ENCODE results near the gene BSN. TPM values are rescaled to one million over a fixed set of nuclear protein-coding genes. Genes with fewer than 3 reads are reported as not detected.
A peak's percentile ranks its signal among the peaks of the same experiment; 100 is the strongest.

The BSN gene
- total and polyA plus RNA-seq, 2 donors (not counting 1 experiment from before 2014, with no cell fraction given): 0.03 to 0.20 TPM

DNA sequence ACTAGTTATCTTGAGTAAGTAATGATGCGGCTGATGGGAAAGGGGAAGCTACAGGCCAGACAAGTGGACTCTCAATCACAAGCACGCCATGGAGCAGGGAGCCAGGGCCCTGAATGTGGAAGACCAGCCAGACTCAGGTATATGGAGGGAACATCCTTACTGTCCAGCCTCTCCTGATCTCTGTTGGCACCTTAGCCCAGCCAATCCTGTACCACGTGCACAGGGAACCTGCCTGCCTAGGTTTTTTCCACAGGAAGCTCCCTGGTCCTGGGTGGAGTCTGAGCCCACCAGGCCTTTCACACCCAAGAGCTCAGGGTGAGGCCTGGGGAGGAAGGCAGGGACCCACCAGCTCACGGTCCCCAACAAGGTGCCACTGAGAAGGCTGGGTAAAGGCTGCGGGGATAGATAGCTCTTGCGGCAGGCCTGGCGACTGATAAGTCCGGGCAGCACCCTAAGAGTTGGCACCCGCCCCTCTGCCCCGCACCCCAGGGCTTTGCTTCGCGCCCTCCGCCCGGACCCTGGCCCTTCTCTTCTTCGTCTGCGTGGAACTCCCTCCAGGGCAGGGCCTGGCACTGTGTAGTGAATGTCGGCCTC is 118.9 kb downstream of the BSN start:
- Histone ChIP-seq H3K36me3 (replicated peaks in 1 of 2; ENCODE audit: control extremely low read depth in 1 of 2, control insufficient read depth in 1 of 2, extremely low read depth in 1 of 2, insufficient read depth in 2 of 2, low read length in 1 of 2) (peaks cover 0 to 24% of the 10 kb centered on the region in 2 experiments), H3K4me1 (ENCODE audit: control insufficient read depth in 2 of 2, insufficient read depth in 2 of 2, low read length in 2 of 2) (peaks cover 13 to 18% of the 10 kb centered on the region in 2 donors), H3K27ac (ENCODE audit: low read length in 2 of 2) (peak overlapping the region; percentile 86 to 94), H3K9me3 (ENCODE audit: control extremely low read depth in 1 of 3, control insufficient read depth in 2 of 3, insufficient read depth in 1 of 3, low read length in 2 of 3) (peaks cover 0 to 5% (median 0%) of the 10 kb centered on the region in 3 donors), H3K4me2 (replicated peaks; ENCODE audit: low read depth, low read length, poor library complexity, severe bottlenecking) (peak overlapping the region; percentile 92), H2AFZ (ENCODE audit: insufficient read depth, low read depth, low read length, poor library complexity, severe bottlenecking) (peak overlapping the region; percentile 92), H3K79me2 (ENCODE audit: control insufficient read depth, insufficient read depth, low read length) (peaks cover 20% of the 10 kb centered on the region), H3K4me3 (ENCODE audit: control extremely low read depth in 1 of 5, extremely low read depth in 1 of 5, insufficient read depth in 1 of 5, low read depth in 2 of 5, low read length in 4 of 5) (peak overlapping the region; percentile 36 to 84 (median 73)), H3K27me3 (replicated peaks in 1 of 4; ENCODE audit: control extremely low read depth in 1 of 4, control insufficient read depth in 3 of 4, insufficient read depth in 4 of 4, low read length in 3 of 4) (no peaks in the 10 kb centered on the region), H3K9ac (ENCODE audit: low read length) (peak overlapping the region; percentile 77), H4K20me1 (ENCODE audit: control insufficient read depth, insufficient read depth, low read length, poor library complexity, severe bottlenecking) (peaks cover 15% of the 10 kb centered on the region)
- intact Hi-C loops (cut with micrococcal nuclease): loop anchor here (2.0 to 5.0 kb wide), 4 partner anchors 256 to 564 kb away; partner anchors contain the start of genes GNAI2, MON1A, RHOA and TCTA
- TF ChIP-seq EZH2 (IDR thresholded peaks at IDR 0.05; ENCODE audit: borderline replicate concordance, insufficient read depth, low read depth, low read length, poor library complexity, severe bottlenecking): no peak
- TF ChIP-seq, protein P1, sequence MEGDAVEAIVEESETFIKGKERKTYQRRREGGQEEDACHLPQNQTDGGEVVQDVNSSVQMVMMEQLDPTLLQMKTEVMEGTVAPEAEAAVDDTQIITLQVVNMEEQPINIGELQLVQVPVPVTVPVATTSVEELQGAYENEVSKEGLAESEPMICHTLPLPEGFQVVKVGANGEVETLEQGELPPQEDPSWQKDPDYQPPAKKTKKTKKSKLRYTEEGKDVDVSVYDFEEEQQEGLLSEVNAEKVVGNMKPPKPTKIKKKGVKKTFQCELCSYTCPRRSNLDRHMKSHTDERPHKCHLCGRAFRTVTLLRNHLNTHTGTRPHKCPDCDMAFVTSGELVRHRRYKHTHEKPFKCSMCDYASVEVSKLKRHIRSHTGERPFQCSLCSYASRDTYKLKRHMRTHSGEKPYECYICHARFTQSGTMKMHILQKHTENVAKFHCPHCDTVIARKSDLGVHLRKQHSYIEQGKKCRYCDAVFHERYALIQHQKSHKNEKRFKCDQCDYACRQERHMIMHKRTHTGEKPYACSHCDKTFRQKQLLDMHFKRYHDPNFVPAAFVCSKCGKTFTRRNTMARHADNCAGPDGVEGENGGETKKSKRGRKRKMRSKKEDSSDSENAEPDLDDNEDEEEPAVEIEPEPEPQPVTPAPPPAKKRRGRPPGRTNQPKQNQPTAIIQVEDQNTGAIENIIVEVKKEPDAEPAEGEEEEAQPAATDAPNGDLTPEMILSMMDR (IDR thresholded peaks at IDR 0.05): no peak
- POLR2A ChIA-PET: interaction anchor here (0.6 to 0.7 kb wide), 2 partner anchors 17 to 133 kb away, joined by 3 to 6 read pairs; no protein-coding TSS in a partner anchor
- no peak for DNase-seq
- Mint-ChIP-seq H3K4me1 (peaks cover 30% of the 10 kb centered on the region), H3K27ac (peak overlapping the region; percentile 98), H3K27me3 (peaks cover 2% of the 10 kb centered on the region), H3K9me3 (ENCODE audit: insufficient read depth) (no peaks in the 10 kb centered on the region), H3K4me3 (peak overlapping the region; percentile 99)
- CTCF ChIA-PET: interaction anchor here (0.6 to 5.0 kb wide), 3 partner anchors 46 to 134 kb away, joined by 3 to 161 read pairs (median 3); partner anchors contain the start of gene AMIGO3
- WGBS (ENCODE audit: insufficient coverage): 27% methylated on average over 16 of the region's 17 CpGs
- no peak for ATAC-seq (ENCODE audit: low read depth)
